Measurements from ENCODE around the gene HIBCH.

Gene HIBCH

GRCh38 chr2:190190507-190191162 lies 129.0 kb downstream of the HIBCH start:
- DNase-seq (ENCODE audit: low read depth in 2 of 2, low spot score in 1 of 2), result no peak

GRCh38 chr2:190188289-190188688 lies 131.3 kb downstream of the HIBCH start:
- DNase-seq (ENCODE audit: low read depth in 2 of 2, low spot score in 1 of 2), result no peak

- DNase-seq (ENCODE audit: low read depth in 2 of 2, low spot score in 1 of 2), result no peak
These were observed 133.4 kb downstream of the HIBCH start for GRCh38 chr2:190186238-190186637.

DNA sequence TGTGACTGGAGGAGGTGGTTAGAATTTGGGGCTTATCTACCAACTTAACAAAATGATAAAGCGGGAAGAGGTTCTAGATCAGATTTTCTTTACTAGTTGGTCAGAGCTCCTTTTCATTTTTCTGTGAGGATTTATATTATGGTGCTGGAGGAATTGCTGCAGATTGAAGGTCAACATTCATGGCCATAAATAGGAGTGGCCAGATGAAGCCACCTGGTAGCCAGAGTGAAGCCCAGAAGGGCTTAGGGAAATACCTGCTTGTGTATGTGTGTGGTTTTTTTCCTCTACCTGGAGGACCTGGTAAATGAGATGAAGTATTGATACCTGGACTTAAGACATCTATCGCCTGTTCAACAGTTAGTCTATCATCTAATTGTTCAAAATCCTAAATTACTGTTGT lies 134.2 kb downstream of the HIBCH start:
- DNase-seq (ENCODE audit: low read depth in 2 of 2, low spot score in 1 of 2), result no peak

GRCh38 chr2:190184460-190184859 lies 135.2 kb downstream of the HIBCH start:
- DNase-seq (ENCODE audit: low read depth in 2 of 2, low spot score in 1 of 2), result no peak

GRCh38 chr2:190183539-190183938 lies 136.1 kb downstream of the HIBCH start:
- DNase-seq (ENCODE audit: low read depth in 2 of 2, low spot score in 1 of 2), result no peak

- no peak for DNase-seq (ENCODE audit: low read depth in 2 of 2, low spot score in 1 of 2)
These were observed 137.5 kb downstream of the HIBCH start for GRCh38 chr2:190182071-190182524.

DNA sequence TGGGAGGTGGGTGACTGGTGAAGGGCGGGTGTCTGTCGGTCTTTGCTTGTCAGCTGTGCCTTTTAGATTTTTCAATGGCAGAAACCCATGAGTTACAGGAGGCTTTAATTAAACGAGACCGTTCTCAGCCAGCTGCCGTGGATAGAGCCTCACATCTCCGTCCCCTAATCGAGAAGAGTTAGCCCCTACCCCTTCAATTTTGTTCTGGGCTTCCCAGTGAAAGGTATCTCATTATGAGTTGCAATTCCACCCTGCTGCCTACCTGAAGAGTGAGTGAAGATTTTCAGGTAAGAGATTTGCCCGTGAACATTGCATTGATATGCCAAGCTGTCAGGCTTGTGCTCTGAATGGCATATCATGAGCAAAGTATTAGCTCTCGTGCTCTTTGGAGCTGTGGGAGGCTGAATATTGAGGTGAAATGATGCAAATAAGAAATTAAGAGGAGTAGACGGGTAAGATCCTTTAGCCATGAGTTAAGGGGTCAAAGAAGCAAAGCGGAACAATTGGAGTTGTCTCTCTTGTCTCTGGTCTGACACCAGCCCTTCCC lies 138.4 kb downstream of the HIBCH start:
- DNase-seq (ENCODE audit: low read depth in 2 of 2, low spot score in 1 of 2), result no peak

DNA sequence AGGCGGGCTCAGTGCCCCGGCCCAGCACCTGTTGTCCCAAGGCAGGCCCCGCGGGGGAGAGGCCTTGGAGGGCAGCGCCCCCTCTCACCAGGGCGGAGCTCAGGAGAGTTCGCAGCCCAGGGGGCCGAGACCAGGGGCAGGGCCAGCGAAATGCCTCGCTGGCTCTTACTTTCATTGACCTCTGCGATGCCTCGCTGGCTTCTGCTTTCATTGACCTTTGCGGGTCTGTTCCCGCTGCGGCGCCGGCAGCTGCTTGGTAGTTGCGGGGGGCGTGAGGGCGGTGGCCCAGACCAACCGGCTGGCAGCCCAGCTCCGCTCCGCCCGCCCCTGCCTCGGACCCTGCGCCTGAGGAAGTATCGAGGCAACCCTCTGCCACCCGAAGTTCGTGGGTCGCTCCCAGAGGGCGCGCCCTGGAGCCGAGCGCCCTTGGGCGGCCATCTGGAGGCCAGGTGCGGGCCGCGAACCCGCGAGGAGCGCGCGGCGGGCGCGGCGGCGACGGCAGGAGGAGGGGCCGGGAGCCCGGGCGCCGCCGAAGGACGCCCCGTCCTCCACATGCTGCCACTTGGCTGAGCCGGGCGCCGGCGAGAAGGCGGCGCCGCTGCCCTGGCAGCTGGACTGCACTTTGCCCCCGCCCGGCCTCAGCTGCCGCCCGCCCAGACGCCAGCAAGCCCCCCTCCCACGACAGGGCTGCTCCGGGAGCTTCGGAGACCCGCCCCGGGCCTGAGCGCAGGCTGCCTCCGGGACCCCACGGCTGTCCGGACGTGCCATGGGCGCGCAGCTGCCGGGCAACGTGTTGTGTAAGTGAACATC lies 139.1 kb downstream of the HIBCH start:
- DNase-seq (ENCODE audit: low read depth in 2 of 2, low spot score in 1 of 2), result no peak

GRCh38 chr2:190179754-190180312 lies 139.8 kb downstream of the HIBCH start:
- DNase-seq (ENCODE audit: low read depth in 2 of 2, low spot score in 1 of 2), result no peak

GRCh38 chr2:190178066-190178722 lies 141.4 kb downstream of the HIBCH start:
- DNase-seq (ENCODE audit: low read depth in 2 of 2, low spot score in 1 of 2), result no peak

DNA sequence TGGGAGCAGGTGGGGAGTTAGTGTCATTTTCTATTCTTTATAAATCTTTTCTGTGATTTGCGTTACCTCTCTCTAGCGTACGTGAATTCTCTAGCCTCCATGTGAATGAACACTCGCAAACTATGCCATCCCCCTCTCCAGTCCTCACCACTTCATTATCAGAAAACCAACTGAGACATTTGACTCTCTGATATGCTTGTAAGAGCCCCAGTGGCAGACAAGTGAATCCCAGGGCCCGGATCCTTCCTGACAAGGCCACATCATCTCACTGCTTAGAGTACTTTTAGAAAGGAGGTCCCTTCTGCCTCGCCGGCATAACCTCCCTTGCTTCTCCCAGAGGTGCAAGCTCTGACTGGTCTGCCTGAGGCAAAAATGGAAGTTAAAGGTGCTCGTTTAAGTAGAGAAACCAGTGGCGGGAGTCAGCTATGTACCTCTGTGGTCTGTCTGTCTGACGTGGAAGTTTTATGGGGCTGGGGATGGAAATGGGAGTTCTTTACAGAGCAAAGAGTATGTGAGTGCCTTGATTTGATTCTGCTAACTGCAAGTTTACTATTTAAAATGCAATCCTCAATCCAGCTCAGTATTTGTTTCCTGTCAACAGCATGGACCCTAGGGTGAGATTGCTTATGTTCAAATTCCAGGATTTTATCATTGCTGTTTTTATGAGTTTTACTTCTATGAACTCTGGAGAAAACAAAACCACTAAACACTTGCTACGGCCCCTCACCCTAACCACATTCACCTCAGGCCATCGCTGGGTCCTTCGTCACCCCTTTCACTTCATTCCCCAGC lies 142.2 kb downstream of the HIBCH start:
- DNase-seq (ENCODE audit: low read depth in 2 of 2, low spot score in 1 of 2), result no peak

GRCh38 chr2:190173392-190173791 lies 146.2 kb downstream of the HIBCH start:
- no peak for DNase-seq (ENCODE audit: low read depth in 2 of 2, low spot score in 1 of 2)

DNA sequence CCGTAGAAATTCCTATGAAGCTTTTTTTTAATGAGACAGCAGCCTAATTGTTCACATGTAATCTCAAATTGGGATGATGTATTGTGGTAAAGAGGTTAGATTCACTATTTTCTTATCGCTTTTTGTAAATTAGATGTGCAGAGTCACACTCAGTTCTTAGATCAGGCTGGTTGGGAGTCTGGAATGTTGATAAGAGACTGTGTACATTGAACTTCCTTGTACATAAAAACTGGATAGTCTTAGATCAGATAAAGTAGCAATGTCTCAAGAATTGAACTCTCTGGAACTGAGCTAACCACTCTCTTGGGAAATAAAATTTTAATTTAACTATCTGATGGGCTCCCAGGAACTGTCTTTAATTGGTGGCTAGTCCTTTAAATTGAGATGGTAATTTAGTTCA lies 149.0 kb downstream of the HIBCH start:
- no peak for DNase-seq (ENCODE audit: low read depth in 2 of 2, low spot score in 1 of 2)

DNA sequence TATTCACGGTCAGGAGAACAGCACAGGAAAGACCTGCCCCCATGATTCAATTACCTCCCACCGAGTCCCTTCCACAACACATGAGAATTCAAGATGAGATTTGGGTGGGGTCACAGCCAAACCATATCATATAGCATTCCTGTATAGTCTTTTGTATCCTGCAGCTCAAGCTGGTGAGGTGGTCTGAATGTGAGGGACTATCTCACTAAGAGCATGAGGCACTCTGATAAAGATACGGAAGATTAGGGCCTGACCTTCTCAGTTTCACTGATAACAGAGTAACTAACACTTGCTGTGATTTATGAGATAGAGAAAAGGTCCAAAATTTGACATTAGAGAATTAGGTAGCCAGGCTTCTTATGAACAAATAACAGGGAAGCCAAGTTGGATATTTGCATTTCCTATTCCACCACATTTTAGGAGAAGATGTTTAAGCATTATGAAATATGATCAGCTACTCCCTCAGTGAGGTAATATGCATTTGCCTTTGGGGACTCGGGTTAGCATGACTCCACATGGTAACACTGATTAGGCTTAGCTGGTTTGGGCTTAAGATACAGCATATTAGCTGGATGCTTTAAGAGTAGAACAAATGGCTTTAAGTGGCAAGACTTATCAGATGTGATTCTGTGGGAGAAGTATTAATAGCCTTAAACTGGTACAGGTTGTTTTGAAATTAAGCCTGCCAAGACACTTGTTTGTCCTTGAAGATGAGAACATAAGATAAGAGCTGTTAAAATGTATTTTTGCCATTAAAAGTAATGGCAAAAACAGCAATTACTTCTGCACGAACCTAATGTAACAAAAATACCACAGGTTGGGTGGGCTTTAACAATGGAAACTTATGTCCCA lies 150.2 kb downstream of the HIBCH start:
- no peak for DNase-seq (ENCODE audit: low read depth in 2 of 2, low spot score in 1 of 2)

DNA sequence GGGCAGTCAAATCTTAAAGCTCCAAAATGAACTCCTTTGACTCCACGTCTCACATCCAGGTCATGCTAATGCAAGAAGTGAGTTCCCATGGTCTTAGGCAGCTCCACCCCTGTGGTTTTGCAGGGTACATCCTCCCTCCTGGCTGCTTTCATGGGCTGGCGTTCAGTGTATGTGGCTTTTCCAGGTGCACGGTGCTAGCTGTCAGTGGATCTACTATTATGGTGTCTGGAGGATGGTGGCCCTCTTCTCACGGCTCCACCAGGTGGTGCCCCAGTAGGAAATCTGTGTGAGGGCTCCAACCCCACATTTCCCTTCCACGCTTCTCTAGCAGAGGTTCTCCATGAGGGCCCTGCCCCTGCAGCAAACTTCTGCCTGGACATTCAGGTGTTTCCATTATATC lies 151.9 kb downstream of the HIBCH start:
- no peak for DNase-seq (ENCODE audit: low read depth in 2 of 2, low spot score in 1 of 2)

DNA sequence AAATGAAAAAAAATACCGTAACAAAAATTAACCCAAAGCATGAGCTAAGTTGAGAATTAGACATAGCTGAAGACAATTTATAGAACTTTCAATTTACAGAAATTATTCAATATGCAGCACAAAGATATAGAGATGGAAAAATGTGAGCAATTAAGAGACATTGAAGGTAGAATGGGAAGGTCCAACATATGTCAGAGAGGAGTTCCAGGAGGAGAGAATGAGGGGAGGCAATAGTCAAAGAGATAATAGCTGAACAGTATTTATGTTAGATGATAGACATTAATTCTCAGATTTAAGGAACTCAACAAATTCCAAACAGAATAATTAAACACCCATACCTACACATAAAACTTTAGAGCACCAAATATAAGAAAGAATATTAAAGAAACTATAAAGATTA lies 154.1 kb downstream of the HIBCH start:
- DNase-seq (ENCODE audit: low read depth in 2 of 2, low spot score in 1 of 2), result no peak

- DNase-seq (ENCODE audit: low read depth in 2 of 2, low spot score in 1 of 2), result no peak
These were observed 156.8 kb downstream of the HIBCH start for GRCh38 chr2:190162851-190163250.

DNA sequence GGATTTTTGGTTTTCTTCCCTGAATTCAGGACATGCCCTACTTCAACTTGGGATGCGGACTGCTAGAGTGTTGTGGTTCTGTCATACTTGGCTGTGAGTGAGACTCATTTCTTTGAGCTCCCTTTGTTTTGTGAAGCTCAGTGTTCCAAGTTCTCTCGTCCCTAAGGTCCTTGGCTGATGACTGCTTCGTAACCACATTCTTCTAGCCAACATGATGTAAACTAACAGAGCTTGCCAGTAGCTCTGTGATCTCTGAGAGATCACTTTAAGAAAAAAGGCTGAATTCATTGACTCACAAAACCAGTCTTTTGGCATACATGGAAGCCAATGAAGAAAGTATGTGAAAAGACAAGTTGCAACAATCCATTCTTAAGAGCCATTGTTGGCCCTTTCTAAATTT lies 160.2 kb downstream of the HIBCH start:
- DNase-seq (ENCODE audit: low read depth in 2 of 2, low spot score in 1 of 2), result no peak

Measured in stimulated activated CD8-positive, alpha-beta memory T cell treated with anti-CD3 and anti-CD28 coated beads, Interleukin-4, amount 100 ng/mL, for 4 hours (primary cell).